Gastrocnemius medialis (tissue), 4 donors: ENCODE data around the gene WDR26.

Source experiments
- CTCF ChIP-seq, 5 experiments: fragments of 450-650 bp in 3 of 5; fragments of 200-600 bp in 2 of 5; sonication (generic) in 2 of 5; IDR thresholded peaks in 4 of 5; conservative IDR thresholded peaks in 1 of 5; 1 replicate in 4 of 5; 2 replicates in 1 of 5; pipeline ENCODE4 v1.5.1; 2016 to 2019; ENCODE audit warnings: antibody characterized with exemption in 5 of 5, mild to moderate bottlenecking in 3 of 5, moderate library complexity in 3 of 5
- POLR2A ChIP-seq, 2 donors: fragments of 450-650 bp; IDR thresholded peaks; one replicate each; pipeline ENCODE4 v1.6.1; 2017; ENCODE audit warnings: antibody characterized with exemption in 2 of 2, mild to moderate bottlenecking in 2 of 2, moderate library complexity in 2 of 2

GRCh38 chr1:224392411-224393249 is 42.0 kb downstream of the WDR26 start:
- no peak for TF ChIP-seq CTCF (IDR thresholded peaks at IDR 0.05 in 4 of 5, conservative IDR thresholded peaks at IDR 0.05 in 1 of 5)
- TF ChIP-seq POLR2A (IDR thresholded peaks at IDR 0.05): no peak
